HT-29 (cell line): ENCODE results near the gene MED20. TPM values are rescaled to one million over a fixed set of nuclear protein-coding genes. Genes with fewer than 3 reads are reported as not detected.

Source experiments
- small RNA-seq: library from RNA; depleted of rRNA; stranded (forward); fragments of <200 nt; gene quantifications from one replicate; pipeline ENCODE3, GENCODE V24; 2014
- total RNA-seq: library from RNA; depleted of rRNA; stranded (reverse); fragments of >200 nt; shearing (Covaris generic); gene quantifications from 2 replicates; pipeline ENCODE4 v1.2.3, GENCODE V29; 2014; rRNA removed

Gene MED20
- total RNA-seq, 1 experiment from 2014 or later = 25.4 TPM

Small RNA genes lying within 50 kb of the gene (small RNA-seq; reads per million reads assigned to genes)
- gene RF00019 = not detected

Other genes with a start within 250 kb of the MED20 start
- gene TFEB, start 185.5 kb downstream of the MED20 start, total RNA-seq = 24.0 and 24.1 TPM in 2 replicates
- gene PGC, start 173.7 kb downstream of the MED20 start, total RNA-seq = 0.20 and 0.26 TPM in 2 replicates
- gene FRS3, start 141.2 kb downstream of the MED20 start, total RNA-seq = 3.4 and 3.9 TPM in 2 replicates
- 16.0 and 16.9 TPM in 2 replicates for gene PRICKLE4, start 140.4 kb downstream of the MED20 start, total RNA-seq
- gene TOMM6, start 133.4 kb downstream of the MED20 start, total RNA-seq = 83.4 and 86.2 TPM in 2 replicates
- gene USP49, start 25.8 kb downstream of the MED20 start, total RNA-seq = 2.0 and 2.9 TPM in 2 replicates
- 40.7 and 53.9 TPM in 2 replicates for gene BYSL, start 360 bp upstream of the MED20 start, total RNA-seq
- gene CCND3, start 20.7 kb upstream of the MED20 start, total RNA-seq = 70.5 and 79.7 TPM in 2 replicates
- 18.6 and 22.8 TPM in 2 replicates for gene TAF8, start 129.4 kb upstream of the MED20 start, total RNA-seq
- 119 and 136 TPM in 2 replicates for gene C6orf132, start 221.5 kb upstream of the MED20 start, total RNA-seq